Left ventricle myocardium superior (tissue), 1 donor: Measurements from ENCODE around the gene TBC1D21. TPM values are rescaled to one million over a fixed set of nuclear protein-coding genes. Genes with fewer than 3 reads are reported as not detected.
"Not testable (repeated sequence)": the region's sequence is repeated elsewhere in the genome, so short reads cannot be mapped to it uniquely, and the experiment has no call there.

Experiments
- ATAC-seq: fragments of 200-7000 bp; cut with Tn5 transposase; one replicate; pipeline ENCODE4 v1.9.1; 2020; ENCODE audit warnings: mild to moderate bottlenecking, moderate library complexity
- DNase-seq: peaks from one replicate; pipeline ENCODE4 v3.0.0-alpha.2; 2020
- intact Hi-C: fragments of 100-400 bp; cut with micrococcal nuclease; formaldehyde crosslinking; loops from one replicate; pipeline ENCODE4 v1.11.0; 2022
- total RNA-seq: library from RNA; stranded (reverse); fragmentation: NEBNext Ultra II Directional; extraction: Animal tissue kit (Norgen Biotek cat#: 25700); gene quantifications from one replicate; pipeline ENCODE4 v1.2.1, GENCODE V29; 2021
- donor health status: DM: no; HTN: yes; CAD: no; lungs with severe emphysema.

The TBC1D21 gene
- total RNA-seq, 1 donor from 2014 or later, result not detected

DNA sequence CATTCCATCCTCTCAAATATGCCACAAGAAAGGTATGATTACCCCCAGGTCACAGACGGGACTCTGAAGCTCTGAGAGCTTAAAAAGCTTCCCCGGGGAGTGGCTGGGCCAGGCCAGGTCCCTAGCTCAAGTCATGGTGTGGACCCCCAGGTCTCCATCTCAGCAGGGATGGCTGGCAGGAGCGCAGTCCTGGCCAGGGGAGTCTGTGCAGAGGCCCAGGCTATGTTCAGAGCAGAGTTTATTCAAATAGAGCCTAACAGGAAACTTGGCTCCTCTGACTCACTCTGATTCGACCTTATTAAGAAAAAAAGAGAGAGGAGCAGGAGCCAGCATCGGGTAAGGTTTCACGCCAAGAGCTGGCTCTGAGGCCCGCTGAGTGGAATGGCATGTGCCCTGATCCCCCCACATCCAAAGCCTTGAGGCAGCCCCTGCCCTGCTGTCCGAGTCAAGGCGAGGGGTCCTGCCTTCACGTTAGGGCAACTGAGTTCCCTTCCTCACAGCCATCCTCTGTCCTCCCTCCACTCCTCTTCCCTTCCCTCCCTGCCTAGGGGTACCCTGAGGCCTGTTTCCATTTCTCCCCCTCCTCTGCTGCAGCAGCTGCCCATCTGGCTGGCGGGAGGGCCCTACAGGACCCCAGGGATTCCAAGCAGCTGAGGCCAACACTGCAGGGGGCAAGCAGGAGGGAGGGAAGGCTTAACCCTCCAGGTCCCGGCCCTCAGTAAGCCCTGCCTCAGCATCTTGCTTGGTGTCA lies 51.0 kb downstream of the TBC1D21 start:
- no peak for DNase-seq
- no peak for ATAC-seq
- intact Hi-C loops, result no loop called here

DNA sequence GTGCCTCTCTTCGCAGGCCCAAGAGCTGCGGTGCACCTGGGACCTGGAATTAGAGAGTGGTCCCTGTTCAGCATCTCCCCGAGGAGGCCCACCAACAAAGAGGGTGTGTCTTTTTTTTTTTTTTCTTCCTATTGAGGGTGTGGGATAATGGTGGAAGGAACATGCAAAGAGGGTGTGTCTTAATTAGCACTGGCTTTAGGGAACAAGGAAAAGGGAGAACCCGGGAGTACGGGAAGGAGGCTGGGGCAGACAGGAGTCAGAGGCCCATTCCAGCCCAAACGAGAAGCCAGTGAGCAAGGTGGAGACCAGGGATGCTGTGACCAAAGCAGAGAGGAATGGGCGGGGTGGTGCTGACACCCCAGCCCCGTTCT lies 52.5 kb downstream of the TBC1D21 start:
- DNase-seq (no peak), ATAC-seq (no peak)
- intact Hi-C loops, result no loop called here

DNA sequence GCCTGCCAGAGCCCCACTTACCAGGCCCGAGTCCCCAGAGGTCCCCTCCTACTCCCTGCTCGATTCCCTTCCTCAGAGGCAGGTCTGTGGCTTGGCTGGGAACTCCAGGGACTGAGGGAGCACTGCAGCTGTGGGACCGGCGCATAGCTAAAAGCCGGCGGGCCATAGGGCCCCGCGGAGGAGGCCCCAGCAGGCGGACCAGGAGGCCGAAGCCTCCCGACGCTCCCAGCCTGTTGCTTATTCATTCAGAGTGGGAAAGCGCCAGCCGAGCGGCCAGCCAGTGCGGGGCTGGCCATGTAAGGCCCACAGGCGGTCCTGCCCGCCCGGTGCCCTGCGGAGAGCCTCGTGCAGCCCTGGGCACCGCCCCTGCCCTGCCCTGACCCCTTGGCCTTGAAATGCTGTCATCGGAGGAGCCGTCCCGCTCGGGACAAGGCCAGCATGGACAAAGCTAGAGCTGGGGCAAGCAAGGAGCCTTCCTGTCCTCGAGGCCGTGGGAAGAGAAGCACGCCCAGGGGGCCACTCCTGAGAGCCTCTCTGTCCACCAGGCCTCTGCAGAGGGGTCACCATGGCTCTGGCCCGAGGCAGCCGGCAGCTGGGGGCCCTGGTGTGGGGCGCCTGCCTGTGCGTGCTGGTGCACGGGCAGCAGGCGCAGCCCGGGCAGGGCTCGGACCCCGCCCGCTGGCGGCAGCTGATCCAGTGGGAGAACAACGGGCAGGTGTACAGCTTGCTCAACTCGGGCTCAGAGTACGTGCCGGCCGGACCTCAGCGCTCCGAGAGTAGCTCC lies 53.0 kb downstream of the TBC1D21 start, which contains the start of gene LOXL1:
TSS of gene LOXL1 (plus strand) at position 244 of the 784 bp plus-strand sequence. CDS start at position 566, 322 bp downstream.
- intact Hi-C loops, result no loop called here
- DNase-seq (peak; percentile 86), ATAC-seq (peak; percentile 51)

DNA sequence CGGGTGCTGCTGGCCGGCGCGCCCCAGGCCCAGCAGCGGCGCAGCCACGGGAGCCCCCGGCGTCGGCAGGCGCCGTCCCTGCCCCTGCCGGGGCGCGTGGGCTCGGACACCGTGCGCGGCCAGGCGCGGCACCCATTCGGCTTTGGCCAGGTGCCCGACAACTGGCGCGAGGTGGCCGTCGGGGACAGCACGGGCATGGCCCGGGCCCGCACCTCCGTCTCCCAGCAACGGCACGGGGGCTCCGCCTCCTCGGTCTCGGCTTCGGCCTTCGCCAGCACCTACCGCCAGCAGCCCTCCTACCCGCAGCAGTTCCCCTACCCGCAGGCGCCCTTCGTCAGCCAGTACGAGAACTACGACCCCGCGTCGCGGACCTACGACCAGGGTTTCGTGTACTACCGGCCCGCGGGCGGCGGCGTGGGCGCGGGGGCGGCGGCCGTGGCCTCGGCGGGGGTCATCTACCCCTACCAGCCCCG lies 53.7 kb downstream of the TBC1D21 start:
- ATAC-seq, result peak; percentile 43
- intact Hi-C loops, result no loop called here
- DNase-seq, result peak; percentile 80

DNA sequence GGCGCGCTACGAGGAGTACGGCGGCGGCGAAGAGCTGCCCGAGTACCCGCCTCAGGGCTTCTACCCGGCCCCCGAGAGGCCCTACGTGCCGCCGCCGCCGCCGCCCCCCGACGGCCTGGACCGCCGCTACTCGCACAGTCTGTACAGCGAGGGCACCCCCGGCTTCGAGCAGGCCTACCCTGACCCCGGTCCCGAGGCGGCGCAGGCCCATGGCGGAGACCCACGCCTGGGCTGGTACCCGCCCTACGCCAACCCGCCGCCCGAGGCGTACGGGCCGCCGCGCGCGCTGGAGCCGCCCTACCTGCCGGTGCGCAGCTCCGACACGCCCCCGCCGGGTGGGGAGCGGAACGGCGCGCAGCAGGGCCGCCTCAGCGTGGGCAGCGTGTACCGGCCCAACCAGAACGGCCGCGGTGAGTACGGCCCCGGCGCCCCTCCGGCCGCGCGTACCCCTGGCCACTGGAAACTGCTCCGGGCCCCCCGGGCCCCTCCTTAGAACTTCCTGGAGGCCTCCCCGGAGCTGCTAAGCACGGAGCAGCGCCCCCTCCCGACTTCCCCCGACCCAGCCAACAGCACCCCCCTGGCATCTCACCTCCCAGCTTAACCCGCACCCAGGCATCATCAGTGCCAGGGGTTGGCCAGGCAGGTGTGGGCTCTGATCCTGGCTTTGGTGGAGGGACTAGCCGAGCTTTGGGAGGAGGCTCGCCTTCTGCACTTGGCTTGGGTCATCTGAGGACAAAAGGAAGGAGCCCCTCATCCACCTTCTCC lies 54.3 kb downstream of the TBC1D21 start:
- ATAC-seq, result peak; percentile 57
- intact Hi-C loops, result no loop called here
- peak; percentile 81 for DNase-seq

DNA sequence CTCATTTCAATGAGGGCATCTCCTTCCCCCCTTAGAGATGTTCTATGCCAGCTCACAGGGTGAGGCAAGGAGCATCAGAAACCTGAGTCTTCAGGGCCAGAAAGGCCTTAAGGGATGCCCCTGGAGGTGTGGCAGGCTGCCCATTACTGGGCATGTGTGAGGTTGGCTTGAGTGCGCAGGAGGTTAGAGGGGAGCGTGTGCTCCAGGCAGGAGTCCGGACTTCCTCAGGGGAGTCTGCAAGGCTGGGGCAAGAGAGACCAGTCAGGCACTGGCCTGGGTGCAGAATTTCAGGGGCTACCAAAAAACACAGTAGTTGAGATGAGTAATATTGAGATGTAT lies 54.8 kb downstream of the TBC1D21 start:
- intact Hi-C loops, result no loop called here
- DNase-seq (no peak), ATAC-seq (no peak)

DNA sequence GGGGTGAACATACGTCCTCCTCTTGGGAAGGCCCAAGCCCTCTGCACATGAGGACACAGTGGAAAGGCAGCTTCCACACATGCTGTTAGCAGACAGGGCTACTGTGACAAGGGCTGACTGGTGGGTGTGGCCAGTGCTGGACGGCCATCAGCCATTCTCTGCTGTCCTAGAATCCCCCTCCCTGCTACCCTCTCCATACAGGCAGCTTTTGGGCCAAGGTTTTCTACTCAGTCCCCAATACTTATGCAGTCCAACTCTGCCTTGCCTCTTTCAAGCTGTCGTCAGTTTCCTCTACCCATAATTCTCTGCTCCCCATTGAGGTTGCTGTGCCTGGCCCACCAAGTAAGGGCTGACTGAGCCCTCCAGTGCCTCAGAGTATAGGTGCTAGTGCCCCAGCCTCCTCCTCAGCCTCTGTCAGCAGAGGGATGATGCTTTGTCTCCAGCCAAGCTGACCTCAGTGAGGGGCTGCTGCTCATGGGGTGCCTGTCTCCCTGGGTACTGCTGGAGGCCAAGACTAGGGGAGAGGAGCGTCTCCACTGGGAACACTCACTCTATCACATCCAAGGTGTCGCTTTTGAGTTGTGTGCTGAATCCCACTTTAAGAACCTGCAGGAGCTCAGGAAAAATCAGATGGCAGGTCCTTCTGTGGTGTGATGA lies 55.7 kb downstream of the TBC1D21 start:
- no peak for DNase-seq
- intact Hi-C loops, result no loop called here
- no peak for ATAC-seq

DNA sequence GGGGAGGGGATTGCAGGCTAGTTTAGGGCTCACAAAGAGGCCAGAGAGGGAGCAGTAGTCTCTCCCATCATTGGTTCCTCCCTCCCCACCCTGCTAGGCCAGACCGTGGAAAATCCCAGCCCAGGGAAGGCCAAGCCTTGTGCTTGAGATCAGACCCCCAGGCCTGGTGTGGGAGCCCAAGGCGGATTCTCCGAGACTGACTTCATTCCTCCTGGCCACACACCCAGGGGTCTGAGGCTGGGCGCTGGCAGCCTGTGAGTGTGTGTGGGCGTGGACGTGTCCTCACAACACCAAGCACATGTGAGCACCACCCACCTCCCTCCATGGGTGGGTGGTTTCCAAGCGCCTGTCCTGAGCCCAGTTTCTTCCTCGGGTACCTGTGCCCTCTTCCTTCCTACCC lies 57.0 kb downstream of the TBC1D21 start:
- DNase-seq, result peak; percentile 81
- intact Hi-C loops, result no loop called here
- peak; percentile 42 for ATAC-seq

DNA sequence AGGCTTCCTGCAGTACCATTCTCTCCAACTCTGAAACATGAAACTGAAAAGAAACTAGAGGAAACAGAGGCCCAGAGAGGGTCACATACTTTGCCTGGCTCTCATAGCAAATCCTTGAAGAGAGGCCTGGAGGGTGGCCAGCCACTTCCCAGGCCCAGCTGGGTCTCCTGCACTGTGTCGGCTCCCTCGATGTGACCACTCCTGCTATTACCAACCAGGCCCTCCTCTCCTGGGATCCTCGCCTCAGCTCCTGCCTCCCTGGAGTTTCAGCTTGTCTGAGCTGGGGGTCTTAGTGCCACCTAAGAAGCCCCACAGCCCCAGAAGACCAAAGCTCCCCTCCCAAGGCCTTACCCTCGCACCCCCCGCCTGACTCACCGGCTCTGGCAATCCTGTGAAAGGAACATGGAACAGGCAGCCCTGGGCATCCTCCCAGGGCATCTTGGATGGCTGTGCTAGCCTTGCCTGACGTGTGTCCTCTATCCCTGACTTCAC lies 57.5 kb downstream of the TBC1D21 start:
- ATAC-seq (no peak), DNase-seq (peak; percentile 61)
- intact Hi-C loops, result no loop called here

DNA sequence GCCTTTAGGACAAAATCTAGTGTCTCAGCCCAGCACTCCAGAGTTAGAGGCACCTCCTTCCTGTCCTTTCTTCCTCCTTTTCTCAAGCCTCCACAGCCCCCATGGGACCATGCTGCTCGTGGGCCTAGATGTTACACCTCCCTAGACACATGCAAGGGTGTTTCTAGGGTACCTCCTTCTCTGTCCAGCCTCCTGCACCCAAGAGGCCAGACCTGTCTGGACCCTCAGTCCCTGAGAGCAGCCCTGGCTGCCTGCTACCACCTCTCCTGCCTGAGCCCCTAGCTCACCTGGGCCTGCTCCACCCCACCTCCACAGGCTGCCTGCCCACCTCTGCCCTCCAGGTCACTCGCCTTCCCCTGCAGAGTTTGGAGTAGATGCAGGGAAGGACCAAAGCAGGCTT lies 58.1 kb downstream of the TBC1D21 start:
- DNase-seq, result no peak
- intact Hi-C loops, result no loop called here
- ATAC-seq, result no peak

DNA sequence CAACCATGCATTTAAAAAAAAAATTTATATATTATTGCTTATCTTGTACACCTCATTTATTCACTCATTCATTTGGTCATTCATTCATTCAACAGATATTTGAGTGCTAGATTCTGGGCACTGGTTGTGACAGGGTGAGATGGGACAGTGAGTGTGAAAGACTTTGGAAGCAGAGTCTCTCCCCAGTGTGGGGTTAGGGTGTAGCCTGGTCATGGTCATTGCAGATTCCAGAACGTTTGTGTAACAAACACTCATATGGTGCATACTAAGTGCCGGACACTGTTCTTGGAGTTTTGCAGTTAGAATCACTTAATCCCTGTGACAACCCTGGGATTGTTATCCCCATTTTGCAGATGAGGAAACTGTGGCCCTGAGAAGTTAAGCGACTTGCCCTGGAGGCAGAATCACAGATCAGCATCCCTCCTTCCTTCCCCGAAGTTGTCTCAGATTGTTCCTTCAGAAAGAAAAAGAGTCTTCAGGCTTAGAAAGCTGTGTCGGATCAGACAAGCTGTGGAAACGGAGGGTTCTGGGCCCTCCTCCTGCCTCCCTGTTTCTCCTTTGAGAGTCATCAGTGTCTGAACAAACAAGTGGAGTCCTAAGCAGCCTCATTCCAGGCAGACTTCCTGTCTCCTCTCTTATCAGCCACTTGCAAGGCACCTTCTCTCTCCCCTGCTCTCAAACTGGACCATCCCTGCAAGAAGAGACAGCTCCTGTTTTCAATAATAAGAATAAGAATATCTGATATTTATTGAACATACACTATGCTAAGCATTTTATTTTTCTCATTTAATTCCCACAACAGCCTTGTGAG lies 59.2 kb downstream of the TBC1D21 start:
- ATAC-seq, result no peak
- no peak for DNase-seq
- intact Hi-C loops, result no loop called here

DNA sequence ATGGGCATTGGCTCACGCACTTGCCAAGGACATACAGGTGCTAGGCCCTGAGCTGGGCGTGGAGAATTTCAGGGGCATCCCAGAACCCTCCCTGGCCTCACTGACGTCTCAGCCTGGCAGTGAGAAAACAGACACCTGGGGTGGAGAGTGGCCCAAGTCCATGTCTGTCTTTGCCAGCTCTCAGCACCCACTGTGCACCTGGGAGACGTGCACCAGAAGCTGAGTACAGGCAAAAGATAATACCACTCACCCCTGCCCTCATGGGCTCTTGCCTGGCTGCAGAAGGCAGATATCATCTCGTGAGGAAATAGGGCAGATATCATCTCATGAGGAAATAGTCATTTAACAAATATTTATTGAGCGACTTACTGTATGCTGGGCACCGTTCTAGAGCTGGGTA lies 60.9 kb downstream of the TBC1D21 start:
- ATAC-seq (no peak), DNase-seq (no peak)
- intact Hi-C loops, result no loop called here

DNA sequence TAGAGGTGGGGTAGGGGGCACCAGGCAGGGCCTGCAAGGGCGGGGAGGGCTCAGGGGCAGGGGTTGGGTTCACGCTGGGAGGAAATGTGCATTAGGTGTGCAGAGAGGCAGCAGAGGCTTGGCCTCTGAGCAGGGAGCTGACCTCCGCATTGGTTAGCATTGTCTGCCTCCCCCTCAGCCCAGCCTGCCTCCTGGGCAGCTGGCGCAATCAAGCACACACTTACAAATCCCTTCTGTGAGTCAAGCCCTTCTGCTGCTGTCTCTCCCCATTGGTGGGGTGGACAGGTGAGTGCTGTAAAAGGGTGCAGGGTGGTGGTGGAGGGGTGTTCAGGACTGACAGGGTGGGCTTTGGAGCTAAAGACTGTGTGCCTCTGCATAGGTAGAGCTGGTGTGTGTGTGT lies 62.2 kb downstream of the TBC1D21 start:
- ATAC-seq (no peak), DNase-seq (no peak)
- intact Hi-C loops, result no loop called here

DNA sequence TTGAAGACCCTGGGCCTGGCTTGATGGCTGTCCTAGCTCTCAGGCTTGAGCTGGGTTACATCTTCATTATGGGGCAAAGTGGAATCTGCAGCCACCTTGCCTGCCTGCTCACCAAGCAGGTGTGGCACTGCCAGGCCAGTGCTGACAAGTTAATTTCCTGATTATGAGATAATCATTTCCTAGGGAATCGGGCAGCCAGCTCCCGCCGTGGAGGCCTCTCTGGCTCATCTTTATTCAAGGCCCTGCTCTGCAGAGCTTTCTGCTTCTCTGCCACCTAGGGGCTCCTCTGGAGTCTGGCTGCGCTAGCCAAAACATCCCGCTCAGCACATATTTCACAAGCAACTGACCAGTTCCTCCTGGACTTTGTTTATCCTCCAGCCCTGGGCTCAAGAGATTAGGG lies 62.8 kb downstream of the TBC1D21 start:
- intact Hi-C loops, result no loop called here
- no peak for DNase-seq
- peak; percentile 34 for ATAC-seq

DNA sequence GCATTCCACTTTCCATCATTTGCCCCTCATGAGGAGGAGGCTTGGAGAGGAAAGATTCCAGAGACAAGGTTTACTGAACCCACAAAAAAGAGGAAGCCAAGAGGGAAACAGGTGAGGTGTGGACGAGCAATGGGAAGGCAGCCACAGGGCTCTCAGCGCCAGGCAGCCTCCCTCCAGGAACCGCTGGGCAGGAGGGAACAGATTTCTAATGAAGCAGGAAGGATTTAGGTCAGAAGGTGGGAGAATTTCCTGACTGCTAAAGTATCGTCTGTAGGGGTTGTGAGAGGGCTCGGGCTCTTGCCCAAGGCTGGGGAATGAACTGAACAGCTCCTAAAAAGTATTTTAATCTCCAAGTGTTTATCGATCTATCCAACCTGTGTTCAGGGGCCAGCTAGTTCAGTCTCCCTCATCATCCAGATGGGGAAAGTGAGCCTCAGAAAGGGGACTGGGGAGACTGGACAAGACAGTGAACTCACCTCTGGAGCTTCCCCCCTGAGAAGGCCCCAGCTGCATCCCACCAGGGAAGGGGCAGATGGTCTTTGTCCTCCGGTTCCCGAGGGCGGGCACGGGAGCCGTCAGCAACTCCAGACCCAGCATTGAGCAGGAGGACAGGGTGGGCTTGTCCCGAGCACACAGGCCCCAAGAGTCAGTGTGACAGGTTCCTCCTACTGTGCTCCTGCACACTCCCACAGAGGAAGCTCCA lies 63.4 kb downstream of the TBC1D21 start:
- intact Hi-C loops, result no loop called here
- DNase-seq (no peak), ATAC-seq (no peak)

DNA sequence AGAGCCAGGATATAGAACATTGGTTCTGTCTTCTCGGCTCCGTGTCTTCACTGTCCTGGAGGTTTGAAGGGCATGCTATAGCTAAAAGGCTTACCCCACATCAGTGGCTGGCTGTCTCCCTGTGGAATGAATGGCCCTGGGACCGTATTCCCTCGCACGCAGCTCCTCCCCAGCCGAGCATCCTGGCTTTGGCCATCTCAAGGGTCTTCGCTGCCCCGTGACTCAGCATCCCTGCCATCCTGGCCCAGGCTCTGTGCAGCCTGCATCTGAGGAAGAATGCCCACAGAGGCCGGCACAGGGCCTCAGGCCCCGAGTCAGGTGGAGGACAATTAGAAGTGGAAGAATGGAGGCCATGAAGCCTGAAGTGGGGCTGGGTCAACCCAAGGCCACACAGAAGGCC lies 63.9 kb downstream of the TBC1D21 start:
- no peak for DNase-seq
- ATAC-seq, result no peak
- intact Hi-C loops, result no loop called here

DNA sequence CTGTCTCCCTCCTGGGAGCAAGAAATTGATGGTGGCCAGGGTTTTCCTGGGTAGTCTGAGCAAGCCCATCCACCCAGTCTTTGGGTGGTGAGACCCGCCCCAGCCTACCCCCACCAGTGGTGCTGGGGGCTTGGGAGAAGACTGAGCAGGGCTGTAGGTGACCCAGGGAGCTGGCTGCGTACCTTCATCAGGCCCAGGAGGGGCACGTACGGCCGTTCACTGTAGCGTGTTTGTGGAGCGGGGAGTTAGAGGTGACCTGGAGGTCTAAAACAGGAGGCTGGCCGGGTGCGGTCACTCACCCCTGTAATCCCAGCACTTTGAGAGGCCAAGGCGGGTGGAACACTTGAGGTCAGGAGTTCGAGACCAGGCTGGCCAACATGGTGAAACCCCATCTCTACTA lies 64.4 kb downstream of the TBC1D21 start:
- DNase-seq (no peak), ATAC-seq (no peak)
- intact Hi-C loops, result no loop called here

DNA sequence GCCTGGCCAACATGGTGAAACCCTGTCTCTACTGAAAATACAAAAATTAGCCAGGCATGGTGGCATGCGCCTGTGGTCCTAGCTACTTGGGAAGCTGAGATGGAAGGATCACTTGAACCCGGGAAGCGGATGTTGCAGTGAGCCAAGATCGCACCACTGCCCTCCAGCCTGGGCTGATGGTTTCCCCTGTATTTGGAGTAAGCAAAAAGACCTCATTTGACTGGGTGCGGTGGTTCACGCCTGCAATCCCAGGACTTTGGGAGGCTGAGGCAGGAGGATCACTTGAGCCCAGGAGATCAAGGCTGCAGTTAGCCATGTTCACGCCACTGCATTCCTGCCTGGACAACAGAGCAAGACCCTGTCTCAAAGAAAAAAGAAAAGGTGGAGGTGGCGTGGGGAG lies 65.2 kb downstream of the TBC1D21 start:
- ATAC-seq, intact Hi-C loops, DNase-seq: not testable (repeated sequence)
